ENCODE data around the gene TUBA4A.

Gene TUBA4A

GRCh38 chr2:219245148-219245898 lies 8.4 kb downstream of the TUBA4A start, which contains the start of the genes GLB1L and STK16:
Gene GLB1L (minus strand): TSS chr2:219245444. CDS start chr2:219243573, 1,871 bp downstream.
Gene STK16 (plus strand): TSS chr2:219245479. CDS start chr2:219246000, 521 bp downstream.
- peak within 1 kb of the TSS; percentile 89 for H3K27ac ChIP-seq
- peaks cover 35% of the 10 kb centered on the region for H3K36me3 ChIP-seq
- peak; percentile 94 for DNase-seq
- peak within 1 kb of the TSS; percentile 96 for H3K4me3 ChIP-seq (ENCODE audit: low read depth, low read length)
- H3K9me3 ChIP-seq (ENCODE audit: severe bottlenecking), result no peaks in the 10 kb centered on the region
- 0 out of 2 replicates have a peak, but pooled peaks have one; percentile 2 for TF ChIP-seq CTCF (IDR thresholded peaks at IDR 0.05; ENCODE audit: low read depth, low read length)
- no peaks in the 10 kb centered on the region for H3K27me3 ChIP-seq (ENCODE audit: insufficient read depth, low read depth, severe bottlenecking)

- Histone ChIP-seq H3K4me3 (ENCODE audit: low read depth, low read length) (peak overlapping the region; percentile 96), H3K27me3 (ENCODE audit: insufficient read depth, low read depth, severe bottlenecking) (no peaks in the 10 kb centered on the region), H3K36me3 (peaks cover 29% of the 10 kb centered on the region), H3K9me3 (ENCODE audit: severe bottlenecking) (no peaks in the 10 kb centered on the region), H3K27ac (peak overlapping the region; percentile 89)
- DNase-seq, result no peak
- TF ChIP-seq CTCF (IDR thresholded peaks at IDR 0.05; ENCODE audit: low read depth, low read length), result no peak
Observed at GRCh38 chr2:219244789-219245147, 8.9 kb downstream of the TUBA4A start.

- DNase-seq, result no peak
- Histone ChIP-seq H3K4me3 (ENCODE audit: low read depth, low read length) (no peak overlapping the region), H3K36me3 (peaks cover 16% of the 10 kb centered on the region), H3K9me3 (ENCODE audit: severe bottlenecking) (no peaks in the 10 kb centered on the region), H3K27me3 (ENCODE audit: insufficient read depth, low read depth, severe bottlenecking) (no peaks in the 10 kb centered on the region), H3K27ac (no peak overlapping the region)
- TF ChIP-seq CTCF (IDR thresholded peaks at IDR 0.05; ENCODE audit: low read depth, low read length), result no peak
Observed at GRCh38 chr2:219243291-219243761, 10.4 kb downstream of the TUBA4A start.

- TF ChIP-seq CTCF (IDR thresholded peaks at IDR 0.05; ENCODE audit: low read depth, low read length), result no peak
Observed at GRCh38 chr2:219234331-219234730, 19.4 kb downstream of the TUBA4A start.

GRCh38 chr2:219230059-219230540 lies 23.6 kb downstream of the TUBA4A start:
- Histone ChIP-seq H3K36me3 (peaks cover 72% of the 10 kb centered on the region), H3K9me3 (ENCODE audit: severe bottlenecking) (no peaks in the 10 kb centered on the region), H3K27me3 (ENCODE audit: insufficient read depth, low read depth, severe bottlenecking) (no peaks in the 10 kb centered on the region), H3K4me3 (ENCODE audit: low read depth, low read length) (peak overlapping the region; percentile 88), H3K27ac (peak overlapping the region; percentile 95)
- peak; percentile 43 for DNase-seq
- no peak for TF ChIP-seq CTCF (IDR thresholded peaks at IDR 0.05; ENCODE audit: low read depth, low read length)

More at GRCh38 chr2:219234331-219234730, 19.4 kb downstream of the TUBA4A start:
- no peak overlapping the region for H3K27ac ChIP-seq
- DNase-seq, result no peak
- no peak overlapping the region for H3K4me3 ChIP-seq (ENCODE audit: low read depth, low read length)
- no peaks in the 10 kb centered on the region for H3K9me3 ChIP-seq (ENCODE audit: severe bottlenecking)
- no peaks in the 10 kb centered on the region for H3K27me3 ChIP-seq (ENCODE audit: insufficient read depth, low read depth, severe bottlenecking)
- peaks cover 68% of the 10 kb centered on the region for H3K36me3 ChIP-seq
